HG03558 (cell line): ENCODE data around the gene CFAP100.

Source experiments
- ATAC-seq: cut with Tn5 transposase; IDR thresholded peaks from one replicate; pipeline ENCODE4 v1.9.1; 2021; ENCODE audit warnings: moderate number of reproducible peaks; ENCODE audit not compliant: unreplicated experiment; ENCODE audit errors: extremely low read depth

CFAP100 gene

DNA sequence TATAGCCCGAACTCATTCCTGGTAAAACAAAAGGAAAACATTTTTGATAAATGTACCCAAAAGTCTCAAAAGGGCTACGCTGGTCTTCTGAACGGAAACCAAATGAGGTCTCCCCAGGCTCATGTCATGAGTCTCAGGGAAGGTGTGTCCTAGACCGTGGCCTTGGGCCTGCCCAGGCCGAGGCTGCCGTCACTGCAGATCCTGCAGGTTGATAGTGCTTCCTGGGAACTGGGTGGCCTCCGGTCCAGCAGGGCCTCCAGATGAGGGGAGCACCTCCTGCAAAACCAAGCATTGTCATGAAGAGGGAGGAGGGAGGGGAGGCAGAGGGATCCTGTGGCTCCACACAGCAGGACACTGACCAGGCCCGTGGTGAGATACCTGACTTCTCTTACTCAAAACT is 43.5 kb downstream of the CFAP100 start:
- no peak for ATAC-seq

DNA sequence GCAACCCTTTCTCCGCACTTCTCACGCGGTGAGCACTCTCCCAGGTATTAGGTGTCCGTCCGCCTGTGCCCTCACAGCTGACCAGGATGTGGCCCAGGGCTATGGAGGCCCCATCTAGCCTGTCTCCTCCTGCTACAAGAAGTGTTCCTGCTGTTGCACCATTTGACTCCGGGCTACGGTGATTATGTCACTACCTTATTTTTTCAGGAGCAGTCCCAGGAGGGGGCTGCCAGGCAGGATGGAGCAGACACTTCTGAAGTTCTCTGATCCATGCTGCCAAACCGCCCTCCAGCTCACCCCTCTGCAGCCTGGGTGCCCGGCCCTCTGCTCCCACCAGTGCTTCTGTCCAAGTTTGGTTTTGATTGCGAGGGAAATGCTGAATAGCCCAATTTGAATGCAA is 44.0 kb downstream of the CFAP100 start:
- ATAC-seq = no peak

- no peak for ATAC-seq
Measured at GRCh38 chr3:126439346-126439967, 44.7 kb downstream of the CFAP100 start.

- no peak for ATAC-seq
Measured at GRCh38 chr3:126439968-126440708, 45.4 kb downstream of the CFAP100 start.

DNA sequence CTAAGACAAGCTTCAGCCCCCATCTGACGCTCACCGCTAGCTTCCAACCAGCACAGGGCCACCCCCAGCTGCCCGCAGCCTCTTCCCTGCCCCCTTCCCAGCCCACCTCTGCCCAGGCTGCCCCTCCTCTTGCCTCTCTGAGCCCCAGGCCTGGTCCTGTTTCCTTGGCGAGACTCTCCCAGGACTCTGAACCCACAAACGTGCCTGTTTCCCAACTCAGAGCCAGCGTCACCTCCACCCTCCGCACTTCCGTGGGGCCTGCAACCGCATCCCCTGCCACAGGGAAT is 45.9 kb downstream of the CFAP100 start:
- ATAC-seq = no peak

DNA sequence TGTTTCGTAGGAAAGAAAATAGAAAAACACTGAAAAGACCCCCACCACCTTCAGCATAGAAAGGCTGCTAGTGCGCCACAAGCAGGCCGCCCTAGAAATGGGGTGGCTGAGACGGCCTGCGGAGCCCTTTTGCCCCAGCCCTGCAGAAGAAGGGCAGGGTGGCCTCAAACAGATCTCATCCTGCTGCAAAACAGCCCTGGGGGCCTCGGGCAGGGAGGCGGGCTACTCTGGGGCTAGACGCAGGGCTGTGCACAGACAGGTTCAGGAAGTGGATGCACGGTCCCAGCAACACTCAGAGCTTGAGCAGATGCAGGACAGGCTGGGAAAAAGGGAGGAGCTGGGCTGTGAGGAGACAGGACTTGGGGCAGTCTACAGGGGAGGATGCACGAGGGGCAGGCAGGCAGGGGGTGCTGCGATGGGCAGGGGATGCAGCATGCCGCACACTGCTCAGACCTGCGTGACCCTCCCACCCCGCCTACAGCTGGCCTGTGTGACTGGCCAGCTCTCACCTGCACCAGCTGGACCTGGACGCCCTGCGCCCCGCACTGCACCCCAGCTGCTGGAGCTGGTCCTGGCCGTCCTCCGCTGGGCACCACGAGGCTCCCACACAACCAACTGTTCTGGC is 46.7 kb downstream of the CFAP100 start:
- ATAC-seq = no peak

DNA sequence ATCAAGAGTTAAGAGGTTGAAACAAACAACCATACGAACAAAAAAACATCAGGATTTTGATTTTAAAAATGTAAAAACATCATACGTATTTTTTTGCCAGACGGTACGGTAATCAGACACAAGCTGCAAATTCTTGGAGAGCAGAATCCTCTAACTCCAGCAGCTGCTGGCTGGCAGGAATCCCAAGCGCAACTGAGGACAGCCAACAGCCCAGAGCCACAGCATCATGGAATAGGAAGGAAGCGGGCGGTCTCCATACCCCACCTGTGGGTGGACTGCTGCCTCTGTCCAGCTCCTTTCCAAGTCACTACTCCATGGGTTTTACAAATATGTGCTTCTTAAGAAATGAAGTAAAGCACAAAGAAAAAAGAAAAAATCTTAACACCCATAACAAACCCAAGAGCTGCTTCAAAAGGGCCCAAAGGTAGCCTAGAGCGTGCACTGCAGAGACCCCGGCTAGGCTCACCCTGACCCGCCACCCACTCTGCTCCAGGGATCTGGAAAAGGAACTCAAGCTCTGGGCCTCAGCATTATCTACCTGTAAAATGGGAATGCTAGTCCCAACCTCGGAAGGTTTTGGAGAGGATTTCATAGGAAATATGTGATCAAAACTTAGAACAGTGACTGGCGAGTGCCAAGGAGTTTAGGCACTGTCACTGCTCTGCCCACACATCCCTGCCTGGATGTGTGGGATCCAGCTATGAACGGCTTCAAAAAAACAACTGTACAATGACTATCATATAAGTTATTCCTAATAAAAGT is 47.6 kb downstream of the CFAP100 start:
- ATAC-seq = no peak

- ATAC-seq = no peak
Measured at GRCh38 chr3:126442856-126443242, 48.1 kb downstream of the CFAP100 start.

GRCh38 chr3:126445506-126445905 is 50.8 kb downstream of the CFAP100 start:
- no peak for ATAC-seq

DNA sequence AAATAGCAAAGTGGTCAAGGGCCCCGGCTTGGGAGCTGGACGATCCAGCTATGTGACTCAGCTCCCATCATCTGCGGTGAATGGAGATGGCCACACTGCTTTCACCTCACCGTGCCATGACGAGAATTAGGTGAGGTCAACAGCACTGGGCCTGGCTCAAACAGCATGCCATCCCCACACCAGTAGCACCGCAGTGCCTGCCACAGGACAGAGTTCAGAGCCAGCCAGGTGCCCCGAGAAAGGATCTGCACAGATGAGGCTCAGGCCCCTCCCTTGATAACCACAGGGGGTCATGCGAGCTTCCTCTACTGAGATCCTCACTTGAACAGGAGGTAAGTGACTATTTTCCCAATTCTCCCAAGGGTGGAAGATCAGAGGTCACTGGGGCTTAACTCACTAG is 51.6 kb downstream of the CFAP100 start:
- no peak for ATAC-seq

DNA sequence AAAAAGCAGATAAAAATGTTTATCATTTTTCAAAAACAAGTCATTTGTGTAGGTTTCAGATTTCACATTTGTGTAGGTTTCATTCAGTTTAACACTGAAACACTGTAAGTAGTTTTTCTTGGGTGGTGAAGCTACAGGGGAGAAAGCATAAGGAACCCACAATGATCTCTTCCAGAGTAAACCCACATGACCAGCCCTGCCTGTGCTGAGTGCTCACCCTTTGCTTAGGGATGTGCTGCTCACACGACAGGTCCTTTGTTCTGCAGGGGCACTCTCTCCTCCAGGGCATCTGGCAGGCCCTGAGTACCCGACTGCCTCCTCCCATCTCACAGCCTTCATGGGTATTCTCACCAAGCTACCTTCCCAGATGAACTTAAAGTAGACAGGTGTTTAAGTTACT is 52.1 kb downstream of the CFAP100 start:
- no peak for ATAC-seq

GRCh38 chr3:126447456-126448106 is 52.9 kb downstream of the CFAP100 start:
- no peak for ATAC-seq

GRCh38 chr3:126448136-126448892 is 53.6 kb downstream of the CFAP100 start:
- ATAC-seq = no peak

- ATAC-seq = no peak
Measured at GRCh38 chr3:126448893-126449180, 54.1 kb downstream of the CFAP100 start.

GRCh38 chr3:126449621-126450051 is 54.9 kb downstream of the CFAP100 start:
- no peak for ATAC-seq

DNA sequence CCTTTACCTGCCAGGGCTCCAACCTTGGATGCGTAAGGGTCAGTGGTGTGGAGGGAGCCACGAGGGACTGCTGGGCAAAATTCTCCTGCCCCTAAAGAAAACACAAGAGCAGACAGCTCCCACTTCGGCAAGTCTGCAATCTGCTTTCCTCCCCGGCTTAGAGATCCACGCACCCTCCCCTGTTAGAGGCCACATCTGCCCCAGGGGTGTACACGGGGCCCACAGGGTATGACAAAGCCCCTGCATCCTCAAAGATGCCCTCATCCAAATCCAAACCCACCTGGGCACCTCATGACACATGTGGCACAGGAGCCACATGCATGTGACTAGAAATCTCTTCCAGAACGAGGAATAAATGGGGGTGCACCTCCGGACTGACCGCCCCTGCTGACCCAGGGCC is 55.5 kb downstream of the CFAP100 start:
- no peak for ATAC-seq

GRCh38 chr3:126450744-126451143 is 56.0 kb downstream of the CFAP100 start:
- ATAC-seq = no peak

- ATAC-seq = no peak
Measured at GRCh38 chr3:126451511-126451910, 56.8 kb downstream of the CFAP100 start.

DNA sequence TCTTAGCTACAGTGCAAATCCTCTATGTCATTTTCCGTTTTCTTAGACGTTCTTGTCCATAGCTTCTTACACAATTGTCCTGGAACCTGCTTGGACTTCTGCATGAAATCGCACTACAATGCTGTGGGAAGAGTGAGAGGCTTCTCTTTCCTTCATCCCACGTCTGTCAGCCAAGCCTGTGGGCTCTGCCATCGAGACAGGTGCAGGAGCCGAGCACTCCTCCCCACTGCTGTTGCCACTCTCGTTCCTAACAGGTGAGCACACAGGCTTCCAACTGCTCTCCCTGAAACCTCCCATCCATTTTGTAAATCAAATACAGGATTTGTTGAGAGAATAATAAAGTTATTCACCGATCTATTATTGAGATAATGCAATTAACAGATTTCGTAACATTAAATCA is 57.5 kb downstream of the CFAP100 start:
- no peak for ATAC-seq

DNA sequence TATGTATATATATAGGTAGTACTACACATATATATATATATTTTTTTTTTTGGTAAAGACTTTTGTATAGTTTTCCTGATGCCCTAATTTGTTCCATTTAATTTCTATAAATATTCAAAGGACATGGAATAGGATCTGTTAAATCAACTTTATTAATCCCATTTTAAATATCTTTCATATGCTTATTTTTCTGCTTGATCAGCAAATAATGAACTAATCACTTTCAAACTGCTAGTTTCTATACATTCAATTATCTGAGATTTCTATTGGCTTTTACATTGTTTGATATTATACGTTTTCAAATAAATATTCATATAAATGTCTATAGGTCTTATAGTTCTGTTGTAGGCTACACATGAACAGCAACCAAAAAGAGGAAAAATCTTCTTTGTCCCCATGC is 59.3 kb downstream of the CFAP100 start:
- ATAC-seq = no peak
